Psoas muscle (tissue), 8 donors: Measurements from ENCODE around the gene ISCA2. TPM values are rescaled to one million over a fixed set of nuclear protein-coding genes. Genes with fewer than 3 reads are reported as not detected.

Experiments
- ATAC-seq, 4 donors: fragments of 200-7000 bp; cut with Tn5 transposase; one replicate each; pipeline ENCODE4 v1.9.1; 2020; ENCODE audit warnings: moderate library complexity in 3 of 4, mild to moderate bottlenecking in 2 of 4
- DNase-seq, 2 donors: peaks; one replicate each; pipeline ENCODE4 v3.0.0-alpha.2; 2020
- H3K27ac ChIP-seq: fragments of 200-600 bp; one replicate; pipeline ENCODE4 v1.8.0; 2022
- H3K27me3 ChIP-seq, 3 donors: fragments of 200-600 bp in 1 of 3; one replicate each; pipeline versions ENCODE4 v1.6.1 to v1.8.0; 2013 to 2022; ENCODE audit warnings: low read length in 2 of 3, mild to moderate bottlenecking in 2 of 3, moderate library complexity in 1 of 3; ENCODE audit not compliant: insufficient read depth in 3 of 3
- H3K36me3 ChIP-seq, 2 donors: fragments of 200-600 bp in 1 of 2; one replicate each; pipeline versions ENCODE4 v1.6.1 to v1.8.0; 2013 to 2022; ENCODE audit warnings: low read depth in 1 of 2, mild to moderate bottlenecking in 1 of 2, moderate library complexity in 1 of 2; ENCODE audit not compliant: insufficient read depth in 1 of 2
- H3K4me1 ChIP-seq: fragments of 200-600 bp; one replicate; pipeline ENCODE4 v1.8.0; 2022
- H3K4me3 ChIP-seq: fragments of 200-600 bp; one replicate; pipeline ENCODE4 v1.8.0; 2022; ENCODE audit warnings: mild to moderate bottlenecking
- H3K9me3 ChIP-seq: fragments of 200-600 bp; one replicate; pipeline ENCODE4 v1.8.0; 2022
- CTCF ChIP-seq: fragments of 200-600 bp; IDR thresholded peaks from one replicate; pipeline ENCODE4 v1.8.0; 2022; ENCODE audit warnings: antibody characterized with exemption
- whole genome bisulfite sequencing, 3 donors: extraction: QIAGEN DNeasy Blood & Tissue Kit; methylation state at CpG; one replicate each; pipeline versions ENCODE4 v1.1.6 to v1.1.7; 2013; 5-methylcytosine and 5-hydroxymethylcytosine counted together
- intact Hi-C, 2 donors: fragments of 100-400 bp; cut with DNase I; formaldehyde crosslinking; loops; one replicate each; pipeline versions ENCODE4 v1.11.0 to v1.14.2; 2022
- polyA plus RNA-seq, 3 donors: library from polyadenylated mRNA; stranded (reverse); fragments of 200-250 nt; gene quantifications; one replicate each; pipeline ENCODE4 v1.2.3, GENCODE V29; 2013
- total RNA-seq, 4 donors: library from RNA; stranded (reverse); fragmentation: NEBNext Ultra II Directional in 2 of 4; extraction: Animal tissue kit (Norgen Biotek cat#: 25700) in 2 of 4; gene quantifications; one replicate each; pipeline versions ENCODE4 v1.2.1 to v1.2.4, GENCODE V29; 2021 to 2023
- donor health status: healthy with polysubstance abuse.
- donor health status: DM: no; HTN: no; CAD: no; lungs with moderate emphysema.
- donor health status: Bipolar disorder and iron deficiency.
- donor health status: healthy.
- donor health status: DM: yes; HTN: yes; CAD: no.
- donor health status: DM: no; HTN: no; CAD: no.
- donor health status: DM: no; HTN: no; CAD: no.
- donor health status: DM: yes; HTN: yes; CAD: no.

Gene ISCA2
- total and polyA plus RNA-seq, 7 donors, result 19.9 to 38.8 (median 24.8) TPM

DNA sequence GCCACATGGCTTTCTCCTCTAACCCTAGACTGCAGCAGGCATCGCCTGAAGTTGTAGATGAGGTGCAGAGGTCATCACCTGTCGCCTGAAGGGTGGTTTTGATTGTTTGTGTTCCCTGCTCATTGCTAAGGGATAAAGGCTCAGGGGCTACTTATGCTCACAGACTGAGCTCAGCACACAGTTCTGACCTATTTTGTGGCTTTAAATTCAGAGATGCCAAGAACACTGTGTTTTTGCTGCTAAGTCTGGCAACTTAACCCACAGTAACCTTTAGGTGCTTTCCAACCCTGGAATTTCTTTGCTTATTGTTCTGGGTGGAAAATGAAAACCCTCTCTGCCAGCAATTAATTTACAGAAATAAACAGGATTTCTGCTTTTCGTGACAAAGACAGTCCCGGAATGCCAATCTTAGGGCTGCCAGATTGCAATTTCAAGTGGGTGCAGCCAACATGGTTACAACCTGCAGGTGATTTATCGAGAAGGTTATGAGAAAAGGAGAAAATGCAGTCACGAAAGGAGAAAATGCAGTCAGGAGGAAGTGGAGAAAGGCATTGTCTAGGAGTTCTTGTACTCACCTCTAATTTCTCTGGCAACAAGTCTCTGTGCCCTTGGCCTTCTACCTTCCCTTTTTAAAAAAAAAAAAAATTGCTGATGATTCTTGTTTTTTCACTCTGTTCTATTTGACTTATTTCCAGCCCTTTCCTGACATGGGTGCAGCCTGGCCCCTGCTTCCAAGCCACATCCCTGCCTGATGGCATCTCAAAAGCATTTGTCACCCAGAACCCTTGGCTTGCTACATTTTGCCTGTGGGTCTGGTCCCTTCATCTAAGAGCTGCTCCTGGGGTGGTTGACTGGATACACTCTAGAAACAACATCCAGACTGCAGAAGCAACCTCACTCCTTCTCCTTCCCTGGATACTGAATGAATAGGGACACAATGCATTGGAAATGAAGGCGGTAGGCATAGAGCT is 23.7 kb upstream of the ISCA2 start:
- no peak overlapping the region for H3K27ac ChIP-seq
- ATAC-seq, result no peak

GRCh38 chr14:74472601-74473000 is 21.0 kb upstream of the ISCA2 start:
- ATAC-seq (no peak), DNase-seq (no peak)
- no peaks in the 10 kb centered on the region for H3K27me3 ChIP-seq
- WGBS, 3 donors, result 85 to 96% (median 94%) methylated on average over 2 of the region's 2 CpGs
- intact Hi-C loops, result no loop called here
- H3K4me1 ChIP-seq, result peaks cover 26% of the 10 kb centered on the region
- peaks cover 0 to 1% of the 10 kb centered on the region in 2 donors for H3K36me3 ChIP-seq
- H3K9me3 ChIP-seq, result no peaks in the 10 kb centered on the region
- H3K4me3 ChIP-seq, result no peak overlapping the region
- no peak overlapping the region for H3K27ac ChIP-seq
- TF ChIP-seq CTCF, result no peak

More for the DNA sequence above, 23.7 kb upstream of the ISCA2 start:
- no peak overlapping the region for H3K4me3 ChIP-seq
- no peak for TF ChIP-seq CTCF
- H3K27me3 ChIP-seq, result no peaks in the 10 kb centered on the region
- H3K9me3 ChIP-seq, result no peaks in the 10 kb centered on the region
- no peak for DNase-seq
- intact Hi-C loops, result no loop called here
- no peaks in the 10 kb centered on the region for H3K36me3 ChIP-seq
- peaks cover 9% of the 10 kb centered on the region for H3K4me1 ChIP-seq
- WGBS, 3 donors, result 58 to 78% (median 69%) methylated on average over 7 of the region's 7 CpGs

DNA sequence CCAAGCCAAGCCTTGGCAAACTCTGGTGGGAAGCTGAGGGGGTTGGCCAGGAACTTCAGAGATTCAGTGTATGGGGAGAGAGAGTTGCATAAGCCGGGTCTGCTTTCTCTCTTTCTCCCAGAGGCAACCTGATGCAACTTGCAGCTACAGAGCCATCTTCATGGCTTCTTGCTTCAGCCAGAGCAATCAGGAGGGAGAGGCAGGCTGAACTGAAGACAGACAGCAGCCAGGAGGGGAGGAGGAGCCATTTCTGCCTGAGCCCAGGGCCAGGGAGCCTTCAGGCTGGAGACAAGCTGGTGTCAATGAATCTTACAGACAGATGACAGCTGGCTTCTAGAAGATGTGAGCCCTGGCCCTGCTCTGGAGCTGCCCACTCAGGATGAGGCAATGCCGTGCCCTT is 19.2 kb upstream of the ISCA2 start:
- Histone ChIP-seq H3K4me3 (no peak overlapping the region), H3K4me1 (peaks cover 26% of the 10 kb centered on the region), H3K27ac (peak overlapping the region; percentile 15), H3K36me3 (peaks cover 3 to 19% of the 10 kb centered on the region in 2 donors), H3K27me3 (no peaks in the 10 kb centered on the region), H3K9me3 (no peaks in the 10 kb centered on the region)
- DNase-seq (peak; percentile 31 to 64), ATAC-seq (peak; percentile 88 to 93 (median 90))
- no peak for TF ChIP-seq CTCF
- intact Hi-C loops, result no loop called here
- 26 to 47% (median 39%) methylated on average over 2 of the region's 2 CpGs for WGBS, 3 donors

DNA sequence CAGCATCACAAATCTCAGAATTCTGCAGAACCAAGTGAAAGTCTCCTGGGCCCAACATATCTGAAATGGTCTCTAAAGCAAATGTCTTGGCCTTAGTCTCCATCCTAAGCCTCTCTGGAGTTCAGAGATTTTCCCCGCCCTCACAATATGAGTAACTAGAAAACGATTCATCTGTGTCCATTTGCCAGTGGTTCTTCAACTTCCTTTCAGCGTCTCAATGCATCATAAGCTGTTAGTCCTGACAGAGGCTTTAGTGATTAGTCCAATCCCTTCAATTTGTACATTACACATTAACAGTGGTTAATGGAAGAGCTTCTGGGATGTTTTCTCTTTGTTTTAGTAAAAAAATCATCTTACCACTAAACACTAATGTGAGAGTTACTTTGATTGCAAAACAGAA is 17.9 kb upstream of the ISCA2 start:
- WGBS, 3 donors, result 30 to 51% (median 39%) methylated on average over 3 of the region's 3 CpGs
- TF ChIP-seq CTCF, result no peak
- no peak overlapping the region for H3K4me3 ChIP-seq
- intact Hi-C loops, result no loop called here
- peak in 2 of 4 donors; percentile 19 to 40 for ATAC-seq
- H3K27ac ChIP-seq, result peak overlapping the region; percentile 10
- peaks cover 26% of the 10 kb centered on the region for H3K4me1 ChIP-seq
- no peak for DNase-seq
- peaks cover 4 to 32% of the 10 kb centered on the region in 2 donors for H3K36me3 ChIP-seq
- H3K27me3 ChIP-seq, result no peaks in the 10 kb centered on the region
- no peaks in the 10 kb centered on the region for H3K9me3 ChIP-seq
